SU-DHL-6 (cell line): ENCODE measurements around the gene HTR1D.

ENCODE experiments used
- H2AFZ ChIP-seq: fragments of 200-600 bp; sonication (generic); 2 replicates; pipeline ENCODE4 v1.6.1; 2014; ENCODE audit warnings: low read depth, mild to moderate bottlenecking, moderate library complexity, mixed read lengths, antibody characterized with exemption, low read length; ENCODE audit not compliant: severe bottlenecking
- H3F3A ChIP-seq: fragments of 200-600 bp; shearing (Covaris generic); 2 replicates; pipeline ENCODE4 v1.6.0; 2016; ENCODE audit warnings: antibody characterized with exemption, mild to moderate bottlenecking; ENCODE audit not compliant: insufficient read depth
- H3K27ac ChIP-seq: fragments of 200-600 bp; sonication (generic); 2 replicates; pipeline ENCODE4 v1.5.1; 2016; ENCODE audit warnings: low read depth, mild to moderate bottlenecking, low read length, moderate library complexity, mixed read lengths
- H3K27me3 ChIP-seq: fragments of 200-600 bp; sonication (generic), shearing (Covaris generic); 2 replicates; pipeline ENCODE4 v1.6.0; 2014; ENCODE audit warnings: mild to moderate bottlenecking, low read length
- H3K36me3 ChIP-seq: fragments of 200-600 bp; sonication (generic); 2 replicates; pipeline ENCODE4 v1.6.1; 2014; ENCODE audit warnings: mild to moderate bottlenecking, low read length, mixed read lengths
- H3K4me2 ChIP-seq: fragments of 300-600, 200-600 bp; shearing (Covaris generic), sonication (generic); 2 replicates; pipeline ENCODE4 v1.6.0; 2014; ENCODE audit warnings: low read length, low read depth, mild to moderate bottlenecking; ENCODE audit not compliant: poor library complexity, severe bottlenecking
- H3K4me3 ChIP-seq: fragments of 200-600 bp; sonication (generic); 2 replicates; pipeline ENCODE4 v1.5.1; 2014; ENCODE audit warnings: antibody characterized with exemption, low read length, mild to moderate bottlenecking, mixed read lengths; ENCODE audit not compliant: insufficient read depth, poor library complexity, severe bottlenecking
- H3K79me2 ChIP-seq: fragments of 200-600 bp; sonication (generic); 2 replicates; pipeline ENCODE4 v1.6.1; 2014; ENCODE audit warnings: mild to moderate bottlenecking, low read length, moderate library complexity; ENCODE audit not compliant: insufficient read depth
- H3K9ac ChIP-seq: fragments of 200-600 bp; sonication (generic); 2 replicates; pipeline ENCODE4 v1.7.0; 2014; ENCODE audit warnings: mild to moderate bottlenecking, low read length
- H3K9me2 ChIP-seq: fragments of 200-600 bp; sonication (generic); replicated peaks from 2 replicates; pipeline ENCODE4 v1.6.1; 2014; ENCODE audit warnings: low read length; ENCODE audit not compliant: insufficient read depth
- H3K9me3 ChIP-seq: fragments of 200-600 bp; sonication (generic); 2 replicates; pipeline ENCODE4 v1.6.1; 2014; ENCODE audit warnings: low read length, mixed read lengths; ENCODE audit not compliant: insufficient read depth
- H4K20me1 ChIP-seq: fragments of 200-600 bp; sonication (generic); 2 replicates; pipeline ENCODE4 v1.6.1; 2014; ENCODE audit warnings: low read depth, mild to moderate bottlenecking, antibody characterized with exemption, low read length, moderate library complexity, mixed read lengths
- EZH2phosphoT487 ChIP-seq: fragments of 200-600 bp; sonication (generic), shearing (Covaris generic); conservative IDR thresholded peaks from 2 replicates; pipeline ENCODE4 v1.6.1; 2018; ENCODE audit warnings: mild to moderate bottlenecking, antibody characterized with exemption, low read length, moderate library complexity, mixed read lengths
- TF ChIP-seq, protein P1 (sequence below): fragments of 200-600 bp; sonication (generic); IDR thresholded peaks from one replicate; pipeline ENCODE4 v1.5.1; 2017; ENCODE audit warnings: antibody characterized with exemption, mild to moderate bottlenecking, low read length, moderate library complexity; ENCODE audit not compliant: insufficient read depth, poor library complexity, severe bottlenecking

HTR1D gene

DNA sequence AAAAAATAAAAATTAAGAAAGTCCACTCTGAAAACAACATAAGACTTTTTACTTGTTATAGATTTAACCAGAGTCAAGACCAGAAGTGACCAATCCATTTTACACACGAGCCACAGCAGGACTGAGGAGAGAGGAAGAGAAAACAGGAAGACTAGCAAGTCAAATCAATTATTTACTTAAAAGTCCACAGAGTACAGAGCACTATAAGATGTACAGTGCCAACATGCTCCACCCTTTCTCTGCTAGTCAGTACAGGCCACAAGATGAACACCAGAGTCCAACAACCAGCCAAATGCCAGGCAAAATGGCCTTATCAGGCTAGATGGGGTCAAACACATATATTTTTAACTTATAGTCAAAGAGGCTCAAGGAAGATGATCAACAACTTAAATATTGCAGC, 68.2 kb downstream of the HTR1D start:
- Histone ChIP-seq H3K4me3 (no peak overlapping the region), H3K4me2 (no peak overlapping the region), H3K9me3 (no peaks in the 10 kb centered on the region), H3K36me3 (no peaks in the 10 kb centered on the region), H3K27me3 (no peaks in the 10 kb centered on the region), H3K27ac (no peak overlapping the region), H3F3A (no peaks in the 10 kb centered on the region), H3K9ac (no peak overlapping the region), H4K20me1 (no peaks in the 10 kb centered on the region), H3K9me2 (no peaks in the 10 kb centered on the region), H3K79me2 (no peaks in the 10 kb centered on the region), H2AFZ (no peak overlapping the region)
- TF ChIP-seq, protein P1, sequence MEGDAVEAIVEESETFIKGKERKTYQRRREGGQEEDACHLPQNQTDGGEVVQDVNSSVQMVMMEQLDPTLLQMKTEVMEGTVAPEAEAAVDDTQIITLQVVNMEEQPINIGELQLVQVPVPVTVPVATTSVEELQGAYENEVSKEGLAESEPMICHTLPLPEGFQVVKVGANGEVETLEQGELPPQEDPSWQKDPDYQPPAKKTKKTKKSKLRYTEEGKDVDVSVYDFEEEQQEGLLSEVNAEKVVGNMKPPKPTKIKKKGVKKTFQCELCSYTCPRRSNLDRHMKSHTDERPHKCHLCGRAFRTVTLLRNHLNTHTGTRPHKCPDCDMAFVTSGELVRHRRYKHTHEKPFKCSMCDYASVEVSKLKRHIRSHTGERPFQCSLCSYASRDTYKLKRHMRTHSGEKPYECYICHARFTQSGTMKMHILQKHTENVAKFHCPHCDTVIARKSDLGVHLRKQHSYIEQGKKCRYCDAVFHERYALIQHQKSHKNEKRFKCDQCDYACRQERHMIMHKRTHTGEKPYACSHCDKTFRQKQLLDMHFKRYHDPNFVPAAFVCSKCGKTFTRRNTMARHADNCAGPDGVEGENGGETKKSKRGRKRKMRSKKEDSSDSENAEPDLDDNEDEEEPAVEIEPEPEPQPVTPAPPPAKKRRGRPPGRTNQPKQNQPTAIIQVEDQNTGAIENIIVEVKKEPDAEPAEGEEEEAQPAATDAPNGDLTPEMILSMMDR: no peak
- TF ChIP-seq EZH2phosphoT487: no peak

DNA sequence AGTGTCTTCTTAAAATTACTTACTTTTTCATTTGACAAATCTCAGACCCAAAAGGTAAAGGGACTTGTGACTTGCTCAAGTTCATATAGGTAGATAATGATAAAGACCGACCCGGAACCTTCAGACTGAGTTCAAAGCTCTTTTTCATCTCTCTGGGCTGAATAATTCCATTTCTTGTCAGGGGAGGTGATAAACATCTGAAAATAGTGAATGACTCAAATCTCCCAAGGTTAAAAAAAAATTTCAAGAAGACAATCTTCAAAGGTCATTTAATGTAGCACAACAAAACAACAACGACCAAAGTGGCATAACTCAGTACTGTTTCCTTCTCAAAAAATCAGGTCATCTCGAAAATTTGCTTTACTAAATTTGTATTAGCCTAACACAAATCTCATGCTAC, 69.2 kb downstream of the HTR1D start:
- Histone ChIP-seq H3K4me3 (no peak overlapping the region), H3K27me3 (no peaks in the 10 kb centered on the region), H3K36me3 (no peaks in the 10 kb centered on the region), H3K27ac (no peak overlapping the region), H3K4me2 (no peak overlapping the region), H3K9me3 (no peaks in the 10 kb centered on the region), H2AFZ (no peak overlapping the region), H3F3A (no peaks in the 10 kb centered on the region), H3K9ac (no peak overlapping the region), H3K9me2 (no peaks in the 10 kb centered on the region), H4K20me1 (no peaks in the 10 kb centered on the region), H3K79me2 (no peaks in the 10 kb centered on the region)
- no peak for TF ChIP-seq EZH2phosphoT487
